K562 (cell line): ENCODE measurements around the gene SLC29A3. TPM values are rescaled to one million over a fixed set of nuclear protein-coding genes. Genes with fewer than 3 reads are reported as not detected.
A peak's percentile ranks its signal among the peaks of the same experiment; 100 is the strongest.

Experiments used
- ATF7 ChIP-seq: fragments of 450-650 bp; IDR thresholded peaks from 2 replicates; pipeline ENCODE4 v1.7.1; 2014; ENCODE audit warnings: mild to moderate bottlenecking, moderate library complexity
- MYC ChIP-seq, 2 experiments: fragments of 250-450 bp in 1 of 2; sonication (Bioruptor Pico) in 1 of 2; IDR thresholded peaks; 2 replicates each; pipeline versions ENCODE4 v1.5.1 to v1.6.1; 2012 to 2021; ENCODE audit warnings: low read depth in 2 of 2, borderline replicate concordance in 1 of 2, improper control_type of control experiment in 1 of 2, low read length in 1 of 2, mild to moderate bottlenecking in 1 of 2, moderate library complexity in 1 of 2
- NBN ChIP-seq: fragments of 450-650 bp; IDR thresholded peaks from 2 replicates; pipeline ENCODE4 v1.6.1; 2016; ENCODE audit warnings: low read depth, mild to moderate bottlenecking
- polyA plus RNA-seq, 8 experiments: library from polyadenylated mRNA; depleted of rRNA in 4 of 8; stranded (reverse) in 5 of 8; unstranded in 3 of 8; fragments of >200 nt; fragmentation: Nextera tagmentation in 2 of 8; fragmentation: Illumina TruSeq in 1 of 8; extraction: Ambion mirVana in 2 of 8; extraction: Trizol in 1 of 8; gene quantifications; 2 replicates each; pipeline versions ENCODE4 v1.2.1 to v1.2.3, GENCODE V29; 2011 to 2014; ENCODE audit warnings: inconsistent platforms in 1 of 8, missing spikeins in 1 of 8
- total RNA-seq, 7 experiments: library from RNA; depleted of rRNA in 6 of 7; stranded (reverse); fragments of >200 nt in 6 of 7; fragmentation: Illumina TruSeq in 2 of 7; extraction: Trizol in 2 of 7; gene quantifications; 2 replicates each; pipeline versions ENCODE4 v1.2.1 to v1.2.3, GENCODE V29; 2011 to 2021; ENCODE audit warnings: low replicate concordance in 1 of 7
- TF ChIP-seq, protein P1 (sequence below), 2 experiments: IDR thresholded peaks; 2 replicates each; pipeline ENCODE4 v1.6.1; 2012; ENCODE audit warnings: improper control_type of control experiment in 2 of 2, low read depth in 2 of 2, low read length in 2 of 2, borderline replicate concordance in 1 of 2

Gene SLC29A3
- total and polyA plus RNA-seq, 9 of the 15 experiments (the other 6 are each of a cell fraction or from before 2014, with no cell fraction given): 2.1 to 10.7 (median 4.6) TPM

DNA sequence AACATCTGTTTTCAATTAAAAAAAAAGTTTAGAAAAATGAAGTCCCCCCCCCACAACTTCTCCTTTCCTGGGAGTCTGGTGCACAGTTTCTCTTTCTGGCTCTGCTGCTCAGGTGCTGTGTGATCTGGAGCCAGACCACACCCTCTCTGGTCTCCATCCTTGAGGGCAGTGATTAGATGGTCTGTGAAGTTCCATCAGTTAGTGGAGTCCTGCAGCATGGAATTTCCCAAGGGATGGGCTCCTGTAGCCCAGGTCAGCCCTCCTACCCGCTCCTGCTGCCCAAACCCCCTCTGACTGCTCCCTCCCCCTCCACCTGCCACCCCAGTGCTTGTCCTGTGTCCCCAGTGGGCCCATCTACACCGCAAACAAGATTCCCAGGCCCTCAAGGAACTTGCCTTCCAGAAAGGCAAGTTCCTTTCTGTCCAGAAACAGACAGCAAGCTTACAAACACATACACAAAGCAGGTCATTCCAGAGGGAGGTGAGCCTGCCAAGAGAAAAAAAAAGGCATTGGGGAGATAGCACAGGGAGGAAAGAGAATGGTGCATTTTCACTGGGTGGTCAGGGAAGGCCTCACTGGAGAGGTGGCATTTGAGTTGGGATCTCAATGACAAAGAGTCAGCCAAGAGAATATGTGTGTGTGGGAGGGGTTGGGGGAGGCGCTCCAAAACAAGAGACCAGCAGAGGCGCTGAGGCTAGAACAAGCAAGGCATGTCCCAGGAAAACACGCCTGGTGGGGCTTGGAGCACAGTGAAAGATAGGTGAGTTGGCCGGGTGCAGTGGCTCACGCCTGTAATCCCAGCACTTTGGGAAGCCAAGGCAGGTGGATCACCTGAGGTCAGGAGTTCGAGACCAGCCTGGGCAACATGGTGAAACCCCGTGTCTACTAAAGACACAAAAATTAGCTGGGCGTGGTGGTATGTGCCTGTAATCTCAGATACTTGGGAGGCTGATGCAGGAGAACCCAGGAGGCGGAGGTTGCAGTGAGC lies 49.5 kb upstream of the SLC29A3 start (continued):
- TF ChIP-seq, protein P1, sequence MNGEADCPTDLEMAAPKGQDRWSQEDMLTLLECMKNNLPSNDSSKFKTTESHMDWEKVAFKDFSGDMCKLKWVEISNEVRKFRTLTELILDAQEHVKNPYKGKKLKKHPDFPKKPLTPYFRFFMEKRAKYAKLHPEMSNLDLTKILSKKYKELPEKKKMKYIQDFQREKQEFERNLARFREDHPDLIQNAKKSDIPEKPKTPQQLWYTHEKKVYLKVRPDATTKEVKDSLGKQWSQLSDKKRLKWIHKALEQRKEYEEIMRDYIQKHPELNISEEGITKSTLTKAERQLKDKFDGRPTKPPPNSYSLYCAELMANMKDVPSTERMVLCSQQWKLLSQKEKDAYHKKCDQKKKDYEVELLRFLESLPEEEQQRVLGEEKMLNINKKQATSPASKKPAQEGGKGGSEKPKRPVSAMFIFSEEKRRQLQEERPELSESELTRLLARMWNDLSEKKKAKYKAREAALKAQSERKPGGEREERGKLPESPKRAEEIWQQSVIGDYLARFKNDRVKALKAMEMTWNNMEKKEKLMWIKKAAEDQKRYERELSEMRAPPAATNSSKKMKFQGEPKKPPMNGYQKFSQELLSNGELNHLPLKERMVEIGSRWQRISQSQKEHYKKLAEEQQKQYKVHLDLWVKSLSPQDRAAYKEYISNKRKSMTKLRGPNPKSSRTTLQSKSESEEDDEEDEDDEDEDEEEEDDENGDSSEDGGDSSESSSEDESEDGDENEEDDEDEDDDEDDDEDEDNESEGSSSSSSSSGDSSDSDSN (IDR thresholded peaks at IDR 0.05; ENCODE audit: borderline replicate concordance in 1 of 2, low read depth in 2 of 2, low read length in 2 of 2): peak in 1 of 2 experiments; percentile 34; a peak in 1 of 4 replicates
- peak; percentile 27; the same call in 1 of the 2 replicates for TF ChIP-seq MYC (IDR thresholded peaks at IDR 0.05; ENCODE audit: low read depth, low read length)
- peak; percentile 27; the same call in 1 of the 2 replicates for TF ChIP-seq MYC (CRISPR knock-in tag; IDR thresholded peaks at IDR 0.05; ENCODE audit: borderline replicate concordance, low read depth)
- TF ChIP-seq ATF7: peak; percentile 63; the same call in 1 of the 2 replicates
- peak; percentile 26; the same call in 1 of the 2 replicates for TF ChIP-seq NBN
- TF ChIP-seq, all 486 proteins: peak for 46
